GM20431 (cell line): ENCODE measurements around the gene DPP6.

ENCODE experiments used
- in situ Hi-C: fragments of 300-500 bp; cut with MseI, MboI; formaldehyde crosslinking; loops from one replicate; pipeline ENCODE4 v1.15.0; 2020; ENCODE audit warnings: low sequenced_read_pairs; ENCODE audit not compliant: unreplicated experiment

Gene DPP6

DNA sequence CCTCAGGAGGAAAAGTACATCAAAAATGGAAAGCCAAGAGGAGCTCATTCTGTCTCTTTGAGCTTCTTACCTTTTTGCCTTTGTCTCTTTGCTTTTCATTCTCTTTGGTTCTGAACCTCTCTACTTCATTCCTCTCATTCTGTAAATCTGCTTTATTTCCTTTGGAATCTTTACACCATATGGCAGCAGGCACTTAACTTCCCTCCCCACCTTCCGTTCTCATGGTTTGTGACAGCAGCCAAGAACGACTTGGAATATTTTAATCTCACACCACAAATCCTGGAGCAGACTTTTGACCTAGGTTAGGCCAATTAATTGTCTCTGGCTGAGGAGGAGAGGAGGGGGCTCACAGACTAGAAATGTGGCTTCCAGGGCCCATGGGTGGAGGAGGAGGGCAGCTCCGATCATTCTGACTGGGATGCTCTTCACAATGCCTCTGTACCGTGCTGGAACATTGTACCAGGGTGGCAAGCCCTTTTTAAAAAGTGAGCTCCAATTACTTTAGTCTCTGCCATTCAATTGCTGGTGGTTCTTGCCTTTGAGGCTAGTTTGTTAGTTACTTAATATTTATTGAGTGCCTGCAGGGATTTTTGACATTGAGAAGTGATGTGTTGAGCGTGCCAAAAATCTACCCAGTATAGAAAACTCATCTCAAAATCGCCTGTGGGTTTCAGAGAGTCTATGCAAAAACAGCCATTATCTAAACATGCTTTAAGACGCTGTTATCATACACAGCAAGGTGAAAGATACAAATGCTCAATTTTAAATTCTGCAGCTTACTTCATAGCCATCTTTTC, 386.6 kb downstream of the DPP6 start:
- in situ Hi-C loops = no loop called here

DNA sequence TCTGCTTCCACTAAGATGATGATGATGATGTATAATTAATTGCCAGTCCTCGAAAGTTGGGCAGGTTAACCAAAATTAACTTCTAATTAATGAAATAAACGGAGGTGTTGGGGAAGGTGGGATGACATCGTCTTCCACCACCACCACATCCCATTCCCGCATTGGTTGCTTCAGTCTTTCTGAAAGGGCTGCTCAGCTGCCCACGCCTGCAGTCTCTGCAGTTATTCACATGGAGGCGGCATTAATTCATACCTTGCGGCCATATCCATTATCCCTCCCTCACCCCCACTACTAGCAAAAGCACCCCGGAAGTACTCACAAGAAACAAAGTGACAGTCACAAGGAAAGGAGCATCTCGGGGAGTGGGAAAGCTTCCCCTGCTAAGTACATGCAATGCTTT, 387.9 kb downstream of the DPP6 start:
- in situ Hi-C loops = no loop called here

DNA sequence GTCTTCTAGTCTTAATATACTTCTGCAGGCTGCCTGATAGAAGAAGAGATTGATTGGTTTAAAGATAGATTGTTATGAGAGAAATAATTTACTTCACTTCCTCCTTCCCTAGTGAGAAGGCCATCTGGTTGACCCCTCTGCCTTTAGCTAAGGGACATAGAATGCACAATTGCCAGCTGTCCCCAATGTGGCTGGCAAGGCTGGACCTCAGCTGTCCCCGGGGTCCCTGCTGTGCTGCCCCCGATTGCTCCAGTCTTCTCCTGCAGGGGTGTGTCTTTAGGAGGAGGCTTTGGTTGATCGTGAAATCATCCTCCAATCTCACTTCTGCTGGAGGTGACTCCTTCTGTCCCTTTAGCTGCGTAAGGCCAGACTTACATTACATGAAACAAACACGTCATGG, 388.5 kb downstream of the DPP6 start:
- in situ Hi-C loops = no loop called here

DNA sequence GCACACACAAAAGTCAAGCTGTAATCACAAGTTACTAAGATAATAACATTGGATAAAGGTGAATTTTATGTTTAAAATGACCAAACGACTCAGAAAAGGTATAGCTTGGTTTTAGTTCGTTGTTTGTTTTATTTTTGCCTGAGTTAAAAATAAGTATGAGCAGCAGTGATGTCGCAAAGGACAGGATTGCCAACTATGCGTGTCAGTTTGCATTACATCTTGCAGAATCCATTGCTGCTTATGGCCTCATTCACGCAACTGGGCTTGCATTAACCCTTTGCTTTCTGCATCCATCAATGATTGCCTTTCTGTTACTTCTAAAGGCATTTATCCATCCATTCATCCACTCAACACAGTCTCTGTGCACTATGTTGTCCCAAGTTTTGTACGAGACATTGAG, 389.6 kb downstream of the DPP6 start:
- in situ Hi-C loops = no loop called here

DNA sequence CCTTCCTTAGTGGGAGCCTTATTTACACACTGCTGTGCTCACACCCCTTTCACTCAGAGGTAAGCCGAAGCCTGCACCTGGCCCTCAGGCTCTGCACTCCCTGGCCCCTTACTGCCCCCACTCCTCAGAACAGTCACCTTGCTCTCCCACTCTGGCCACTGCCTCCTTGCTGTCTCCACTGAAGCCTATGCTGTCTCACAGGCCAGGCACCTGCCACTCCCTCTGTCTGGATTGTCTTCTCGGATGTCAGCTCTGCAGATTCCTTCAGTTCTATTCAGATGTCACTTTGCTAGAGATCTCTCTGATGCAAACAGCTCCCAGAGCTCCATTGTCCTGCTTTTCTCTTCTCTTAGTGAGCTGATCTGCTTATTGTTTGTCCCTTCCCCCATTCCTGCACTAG, 390.7 kb downstream of the DPP6 start:
- in situ Hi-C loops = no loop called here

DNA sequence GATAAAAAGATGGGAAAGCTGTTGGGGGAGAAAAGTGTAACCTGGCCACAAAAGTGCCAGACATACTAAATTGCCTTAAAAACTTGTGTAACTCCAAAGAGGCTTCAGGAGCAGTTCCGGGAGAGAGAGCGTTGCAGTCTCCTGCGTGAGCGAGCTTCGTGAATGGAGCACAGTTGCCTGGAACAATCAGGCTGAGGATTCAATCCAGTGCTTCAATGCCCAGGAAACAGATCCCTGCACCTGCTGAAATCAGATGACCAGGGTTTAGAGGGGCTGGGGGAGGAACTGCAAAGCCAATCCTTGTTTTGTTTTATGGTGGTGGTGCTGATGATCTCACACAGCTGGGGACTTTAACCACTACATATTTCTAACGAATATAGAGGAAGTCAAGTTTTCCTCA, 398.3 kb downstream of the DPP6 start:
- in situ Hi-C loops = loop anchor here (25.0 kb wide), 1 partner anchor 112 kb away; no protein-coding TSS in a partner anchor

DNA sequence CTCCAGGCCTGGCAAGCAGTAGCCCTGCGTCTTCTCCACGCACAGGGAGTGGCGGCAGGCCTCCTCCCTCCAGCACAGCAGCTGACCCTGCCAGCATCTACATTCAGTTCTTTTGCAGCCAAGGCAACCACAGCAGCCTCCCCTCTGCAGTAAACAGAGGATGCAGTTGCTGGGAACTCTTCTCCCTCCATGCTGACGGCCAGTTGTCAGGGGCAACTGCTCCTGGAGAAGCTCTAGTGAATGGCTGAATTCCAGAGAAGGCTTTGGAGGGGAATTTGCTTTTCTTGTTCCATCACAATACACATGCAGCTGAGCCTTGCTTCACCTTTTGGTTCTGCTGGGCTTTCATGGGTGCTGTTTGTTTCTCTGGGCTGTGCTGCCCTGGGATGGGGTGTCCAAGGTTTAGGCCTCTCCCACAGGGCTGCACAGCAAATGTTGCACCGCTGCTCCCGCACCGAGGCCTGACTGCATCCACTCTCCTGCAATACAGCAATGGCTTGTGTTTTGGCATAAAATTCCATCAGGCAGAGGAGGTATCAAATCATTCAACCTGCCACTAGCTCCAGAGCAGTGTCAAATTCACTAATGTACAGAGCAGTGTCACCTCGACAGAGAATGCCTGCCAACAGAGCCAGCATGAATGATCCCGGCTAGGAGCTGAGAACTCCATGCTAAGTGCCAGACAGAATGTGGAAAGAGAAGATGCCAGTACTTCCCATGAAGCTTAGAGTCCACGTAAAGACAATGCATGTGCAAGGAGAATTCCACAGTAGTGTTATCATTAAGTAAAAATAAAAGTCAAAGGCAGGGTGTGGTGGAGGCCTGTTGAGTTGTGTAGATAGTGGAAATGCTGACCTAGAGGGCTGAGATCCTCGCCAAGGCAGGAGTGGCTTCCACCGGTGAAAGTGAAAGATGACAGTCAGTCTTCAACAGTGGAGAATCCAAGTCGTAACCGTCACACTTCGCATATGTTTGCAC, 399.6 kb downstream of the DPP6 start:
- in situ Hi-C loops = loop anchor here (25.0 kb wide), 1 partner anchor 111 kb away; no protein-coding TSS in a partner anchor

DNA sequence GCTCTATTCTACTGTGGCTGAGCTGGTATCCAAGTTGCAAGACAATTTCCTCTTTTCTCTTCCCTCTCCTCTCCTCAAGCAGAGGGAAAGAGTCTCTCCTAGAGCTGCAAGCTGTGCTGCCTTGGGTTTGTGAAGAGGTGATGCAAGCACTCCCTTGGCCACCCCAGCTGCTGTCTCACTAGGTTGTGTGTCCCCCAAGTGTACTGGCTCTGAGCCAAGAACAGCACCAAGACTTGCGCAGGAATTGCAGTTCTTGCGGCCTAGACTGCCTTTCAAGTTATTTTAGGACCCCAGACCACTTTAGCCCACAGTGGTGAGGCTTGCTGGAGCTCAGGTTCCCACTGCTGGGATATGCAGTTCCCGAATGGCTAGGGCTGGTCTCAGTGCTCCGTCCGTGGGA, 411.6 kb downstream of the DPP6 start:
- in situ Hi-C loops = loop anchor here (25.0 kb wide), 1 partner anchor 99 kb away; no protein-coding TSS in a partner anchor

DNA sequence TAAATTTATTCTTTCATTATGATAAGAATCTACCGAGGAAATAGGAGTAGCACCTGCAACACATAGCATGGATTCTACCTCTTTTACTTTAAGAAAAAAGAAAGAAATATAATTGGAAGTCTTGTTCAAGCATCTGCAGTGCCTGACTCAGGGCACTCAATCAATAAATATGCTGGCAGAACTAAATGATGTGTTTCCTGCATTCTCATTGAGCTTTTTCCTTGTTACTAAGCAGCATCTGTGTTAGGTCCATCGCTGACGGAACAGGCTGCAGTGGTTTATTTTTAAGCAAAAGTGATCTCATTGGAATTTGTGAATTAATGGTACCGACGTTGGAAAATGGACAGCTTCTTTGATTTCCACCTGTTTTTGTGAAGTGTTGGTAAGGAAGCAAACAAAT, 417.5 kb downstream of the DPP6 start:
- in situ Hi-C loops = loop anchor here (25.0 kb wide), 1 partner anchor 93 kb away; no protein-coding TSS in a partner anchor

DNA sequence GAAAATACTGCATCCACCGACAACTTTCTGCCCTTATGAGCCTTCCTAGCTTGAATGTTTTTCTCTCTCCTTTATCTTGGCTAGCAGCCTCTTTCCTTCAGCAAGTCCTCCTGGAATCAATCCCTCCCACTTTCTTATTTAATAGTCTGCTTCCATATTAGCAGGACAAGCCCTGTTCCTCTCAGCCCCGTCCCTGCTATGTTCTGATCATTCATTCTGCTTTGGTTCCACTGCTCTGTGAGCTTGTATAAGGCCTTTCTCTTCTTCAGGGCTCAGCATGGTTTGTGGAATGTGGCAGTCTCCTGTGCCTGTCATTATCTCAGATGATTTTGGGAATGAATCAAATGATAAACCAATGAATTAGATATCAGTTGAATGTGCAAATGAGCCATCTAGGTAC, 420.1 kb downstream of the DPP6 start:
- in situ Hi-C loops = loop anchor here (25.0 kb wide), 1 partner anchor 90 kb away; no protein-coding TSS in a partner anchor

DNA sequence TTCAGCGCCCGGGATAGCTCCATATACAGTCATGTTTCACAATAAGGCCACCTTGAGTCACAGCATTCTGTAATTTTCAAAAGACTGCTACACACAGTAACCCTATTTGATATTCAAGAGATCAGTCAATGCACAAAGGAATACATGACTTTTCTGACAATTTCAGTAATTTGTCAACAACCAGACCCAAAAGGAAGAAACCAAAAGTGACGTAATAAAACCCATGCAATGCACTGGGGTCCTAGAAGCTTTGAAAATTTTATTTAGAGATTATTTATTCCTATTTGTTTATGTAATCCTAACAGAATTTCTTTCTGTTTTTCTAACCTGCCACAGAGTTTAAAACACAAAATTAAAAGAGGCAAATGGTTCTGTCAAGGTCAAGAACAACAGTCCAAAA, 421.2 kb downstream of the DPP6 start:
- in situ Hi-C loops = loop anchor here (25.0 kb wide), 1 partner anchor 89 kb away; no protein-coding TSS in a partner anchor

DNA sequence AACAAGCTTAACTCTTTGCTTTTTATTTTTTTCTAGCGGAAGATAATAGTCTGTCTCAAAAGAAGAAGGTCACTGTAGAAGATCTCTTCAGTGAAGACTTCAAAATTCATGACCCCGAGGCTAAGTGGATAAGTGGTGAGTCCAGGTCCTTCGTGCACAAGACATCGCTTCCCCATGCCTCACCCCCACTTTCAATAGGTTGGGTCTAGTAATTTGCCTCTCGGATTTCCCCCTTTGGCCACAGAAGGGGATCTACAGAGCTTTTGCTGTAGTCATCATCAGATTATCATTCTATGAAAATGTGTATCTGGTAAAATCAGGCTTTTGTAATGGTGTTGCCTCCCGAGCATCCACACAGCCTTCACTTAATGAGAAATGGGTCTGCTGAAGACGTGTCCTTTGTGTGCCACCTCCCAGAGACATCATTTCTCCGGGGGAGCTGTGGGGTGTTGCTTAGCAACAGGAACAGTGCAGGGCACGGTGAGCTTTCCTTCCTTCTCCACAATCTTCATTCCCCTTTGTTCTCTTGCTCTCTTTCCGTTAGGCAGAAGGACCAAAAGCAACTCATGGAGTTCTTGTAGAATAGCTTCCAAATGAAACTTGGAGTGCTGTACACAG, 422.8 kb downstream of the DPP6 start:
- in situ Hi-C loops = loop anchor here (25.0 kb wide), 1 partner anchor 87 kb away; no protein-coding TSS in a partner anchor

DNA sequence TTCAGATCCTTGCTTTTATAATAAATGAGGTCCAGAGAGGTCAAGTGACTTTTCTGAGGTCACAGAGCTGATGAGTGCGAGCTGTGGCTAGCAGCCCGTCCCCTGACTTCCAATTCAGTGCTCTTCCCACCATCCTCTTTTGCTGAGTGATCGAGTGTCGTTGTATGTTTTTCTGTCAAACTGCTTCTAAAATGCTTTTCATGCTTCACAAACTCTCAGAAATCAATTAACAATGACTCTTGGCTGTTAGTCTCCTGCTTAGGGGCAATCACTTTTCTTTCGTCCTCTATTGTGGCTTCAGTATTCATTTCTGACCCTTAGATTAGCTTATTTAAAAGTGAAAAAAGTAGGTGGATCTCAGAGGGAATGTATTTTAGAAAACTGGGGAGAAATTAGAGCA, 423.7 kb downstream of the DPP6 start:
- in situ Hi-C loops = no loop called here

DNA sequence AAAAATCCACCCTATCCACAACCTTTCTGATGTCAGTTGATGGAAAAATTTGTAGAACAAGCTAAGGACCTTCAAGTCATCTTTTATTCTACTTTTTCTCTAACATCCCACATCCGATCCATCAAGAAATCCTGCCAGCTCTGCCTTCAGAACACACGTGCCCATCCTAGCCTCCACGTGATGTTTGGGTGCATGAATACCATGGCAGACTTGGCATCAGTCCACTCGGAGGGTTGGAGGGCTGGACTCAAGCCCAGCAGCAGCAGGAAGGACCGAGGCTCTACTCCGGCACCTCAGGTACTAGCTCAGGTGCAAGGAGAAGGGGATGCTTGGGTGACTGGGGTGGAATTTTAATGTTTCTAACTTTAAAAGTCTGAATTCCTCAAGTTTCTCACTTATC, 428.6 kb downstream of the DPP6 start:
- in situ Hi-C loops = no loop called here

DNA sequence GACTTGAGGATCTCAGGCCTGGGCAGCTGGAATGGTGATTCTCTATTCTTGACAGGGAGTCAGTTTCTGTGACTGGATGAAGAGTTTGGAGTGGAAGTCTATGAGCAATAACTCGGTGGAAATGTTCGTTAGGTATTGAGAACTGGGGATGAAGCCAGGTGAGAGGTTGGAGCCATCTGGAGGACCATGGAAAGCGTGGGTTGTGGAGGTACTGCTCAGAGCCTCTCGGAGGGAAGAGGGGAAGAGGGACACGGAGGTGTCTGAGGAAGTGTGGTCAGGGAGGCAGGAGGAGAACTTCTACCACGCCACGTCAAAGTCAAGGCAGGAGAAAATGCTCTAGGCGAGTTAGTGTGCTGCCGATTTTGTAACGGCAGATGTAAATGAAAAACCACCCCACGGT, 430.7 kb downstream of the DPP6 start:
- in situ Hi-C loops = no loop called here

DNA sequence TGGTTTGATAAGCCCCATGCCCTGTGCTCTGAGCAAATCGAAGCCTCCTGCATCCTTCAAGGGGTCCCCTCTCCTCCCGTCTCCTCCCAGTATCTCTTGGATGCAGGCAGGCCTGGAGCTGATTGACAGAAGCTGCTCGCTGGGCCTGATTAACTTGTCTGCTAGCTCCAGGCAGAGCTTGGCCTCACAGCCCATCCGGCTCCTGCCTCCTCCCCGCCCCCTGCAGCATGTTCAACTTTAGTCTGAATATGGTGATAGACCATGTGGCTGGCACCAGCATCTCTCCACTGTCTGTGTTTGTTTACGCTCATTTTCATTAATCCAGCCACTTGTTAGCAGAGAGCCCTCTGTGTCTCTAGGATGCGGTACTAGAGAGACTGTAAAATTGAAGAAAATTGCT, 432.2 kb downstream of the DPP6 start:
- in situ Hi-C loops = no loop called here

DNA sequence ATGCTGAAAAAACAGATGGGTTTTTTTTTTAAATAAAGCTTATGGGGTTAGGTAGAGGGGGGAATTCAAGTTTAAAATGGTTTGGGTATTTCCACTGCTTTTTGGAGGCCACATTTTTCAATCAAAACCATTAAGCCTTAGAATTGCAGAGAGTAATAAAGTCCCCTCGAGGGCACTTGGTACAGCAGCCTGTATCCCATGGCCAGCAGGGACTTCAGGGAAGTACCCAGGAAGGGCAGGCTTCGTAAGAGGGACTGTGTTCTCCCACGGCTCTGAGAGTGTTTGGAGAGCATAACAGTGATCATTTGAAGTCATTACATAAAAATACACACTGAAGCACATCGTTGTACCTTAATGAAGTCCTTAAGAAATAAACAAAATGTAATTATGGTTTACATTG, 432.7 kb downstream of the DPP6 start:
- in situ Hi-C loops = no loop called here

DNA sequence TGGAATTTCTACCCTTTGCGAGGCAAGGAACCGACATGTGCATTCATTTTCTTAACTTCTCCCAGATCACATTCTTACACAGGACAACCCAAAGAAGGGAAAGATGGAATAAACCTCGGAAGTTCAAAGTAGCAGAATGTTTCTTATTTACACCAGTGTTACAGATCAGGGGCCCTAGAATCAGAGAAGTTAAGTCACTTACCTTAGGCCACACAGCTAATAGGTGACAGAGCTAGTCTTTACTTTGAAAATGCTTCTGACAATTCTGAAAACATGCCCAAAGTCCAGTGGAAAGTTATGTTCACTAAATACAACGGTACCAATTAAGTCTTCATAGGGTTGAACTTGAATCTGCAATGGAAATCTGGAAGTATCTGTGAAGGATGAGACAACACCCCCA, 437.7 kb downstream of the DPP6 start:
- in situ Hi-C loops = no loop called here

DNA sequence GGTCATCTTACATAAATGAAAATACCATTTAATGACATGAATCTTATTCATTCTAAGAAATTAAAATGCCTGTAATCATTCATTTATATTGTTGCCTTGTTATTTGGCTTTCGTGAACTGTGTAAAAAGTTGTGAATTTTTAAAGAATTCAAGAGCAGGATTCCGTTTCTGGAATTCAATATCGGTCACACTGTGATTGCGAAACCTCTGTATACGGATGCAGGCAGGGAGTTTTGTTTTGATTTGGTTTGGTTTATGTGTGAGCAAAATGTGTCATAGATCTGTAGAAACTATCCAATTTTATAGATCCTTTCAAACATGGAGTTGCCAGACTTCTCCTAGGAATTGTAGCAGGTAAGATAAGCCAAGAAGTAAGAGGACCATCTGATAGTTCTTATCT, 441.4 kb downstream of the DPP6 start:
- in situ Hi-C loops = no loop called here

DNA sequence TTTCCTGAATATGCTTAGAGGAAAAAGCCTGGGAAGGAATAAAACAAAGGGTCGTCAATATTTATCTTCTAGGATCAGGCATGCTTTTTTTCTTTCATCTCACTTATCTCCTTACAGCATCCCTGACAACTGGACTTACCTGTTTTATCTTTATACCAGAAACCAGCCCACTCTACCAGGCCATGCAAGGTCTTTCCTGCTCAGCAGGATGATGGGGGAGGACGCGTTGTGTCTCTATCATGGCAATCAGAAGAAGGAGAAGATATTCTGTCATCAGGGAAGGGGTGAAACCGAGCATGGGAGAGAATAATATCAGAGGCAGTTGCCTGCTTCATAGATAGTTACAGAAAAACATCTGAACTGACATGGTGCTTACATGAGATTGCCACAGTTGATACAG, 445.6 kb downstream of the DPP6 start:
- in situ Hi-C loops = no loop called here
